Measurements from ENCODE around the gene GSTM4.
A peak's percentile ranks its signal among the peaks of the same experiment; 100 is the strongest.

Gene GSTM4

GRCh38 chr1:109639841-109640184 lies 16.1 kb upstream of the GSTM4 start:
- no peak for TF ChIP-seq CTCF (IDR thresholded peaks at IDR 0.05; ENCODE audit: insufficient read depth, low read depth, low read length, missing control alignments)
- no peak overlapping the region for H3K4me3 ChIP-seq (ENCODE audit: low read depth, low read length)
- DNase-seq (ENCODE audit: low read depth): no peak

GRCh38 chr1:109640285-109640865 lies 15.5 kb upstream of the GSTM4 start:
- peak; percentile 84 for DNase-seq (ENCODE audit: low read depth)
- TF ChIP-seq CTCF (IDR thresholded peaks at IDR 0.05; ENCODE audit: insufficient read depth, low read depth, low read length, missing control alignments): peak; percentile 97

GRCh38 chr1:109641078-109641740 lies 14.7 kb upstream of the GSTM4 start:
- H3K4me3 ChIP-seq (ENCODE audit: low read depth, low read length): no peak overlapping the region
- DNase-seq (ENCODE audit: low read depth): no peak
- no peak for TF ChIP-seq CTCF (IDR thresholded peaks at IDR 0.05; ENCODE audit: insufficient read depth, low read depth, low read length, missing control alignments)

More at GRCh38 chr1:109640285-109640865, 15.5 kb upstream of the GSTM4 start:
- no peak overlapping the region for H3K4me3 ChIP-seq (ENCODE audit: low read depth, low read length)

- no peak overlapping the region for H3K4me3 ChIP-seq (ENCODE audit: low read depth, low read length)
- no peak for DNase-seq (ENCODE audit: low read depth)
- no peak for TF ChIP-seq CTCF (IDR thresholded peaks at IDR 0.05; ENCODE audit: insufficient read depth, low read depth, low read length, missing control alignments)
Measured at GRCh38 chr1:109641861-109642260, 14.0 kb upstream of the GSTM4 start.

GRCh38 chr1:109642626-109643025 lies 13.3 kb upstream of the GSTM4 start:
- TF ChIP-seq CTCF (IDR thresholded peaks at IDR 0.05; ENCODE audit: insufficient read depth, low read depth, low read length, missing control alignments): no peak
- no peak for DNase-seq (ENCODE audit: low read depth)
- H3K4me3 ChIP-seq (ENCODE audit: low read depth, low read length): no peak overlapping the region

- TF ChIP-seq CTCF (IDR thresholded peaks at IDR 0.05; ENCODE audit: insufficient read depth, low read depth, low read length, missing control alignments): peak; percentile 95
- no peak overlapping the region for H3K4me3 ChIP-seq (ENCODE audit: low read depth, low read length)
- peak; percentile 85 for DNase-seq (ENCODE audit: low read depth)
Measured at GRCh38 chr1:109643385-109644230, 12.3 kb upstream of the GSTM4 start.

All from GM12865 (cell line).